Measurements from ENCODE around the gene NOG.

The NOG gene

GRCh38 chr17:56597495-56597990, 4.0 kb downstream of the NOG start:
- no peak for FAIRE-seq

- no peak for FAIRE-seq
Measured at GRCh38 chr17:56598466-56598865, 5.0 kb downstream of the NOG start.

- FAIRE-seq = no peak
Measured at GRCh38 chr17:56599088-56599487, 5.6 kb downstream of the NOG start.

GRCh38 chr17:56599566-56599965, 6.1 kb downstream of the NOG start:
- no peak for FAIRE-seq

- FAIRE-seq = no peak
Measured at GRCh38 chr17:56600256-56600655, 6.8 kb downstream of the NOG start.

- FAIRE-seq = no peak
Measured at GRCh38 chr17:56601591-56601990, 8.1 kb downstream of the NOG start.

GRCh38 chr17:56602292-56603130, 9.0 kb downstream of the NOG start:
- FAIRE-seq = no peak

- no peak for FAIRE-seq
Measured at GRCh38 chr17:56603486-56604238, 10.2 kb downstream of the NOG start.

GRCh38 chr17:56604691-56605290, 11.3 kb downstream of the NOG start:
- FAIRE-seq = no peak

- no peak for FAIRE-seq
Measured at GRCh38 chr17:56608944-56609343, 15.4 kb downstream of the NOG start.

- FAIRE-seq = no peak
Measured at GRCh38 chr17:56610321-56610720, 16.8 kb downstream of the NOG start.

GRCh38 chr17:56613131-56613530, 19.6 kb downstream of the NOG start:
- FAIRE-seq = no peak

GRCh38 chr17:56614522-56614921, 21.0 kb downstream of the NOG start:
- FAIRE-seq = no peak

GRCh38 chr17:56616239-56616638, 22.7 kb downstream of the NOG start:
- no peak for FAIRE-seq

- FAIRE-seq = no peak
Measured at GRCh38 chr17:56623383-56623782, 29.9 kb downstream of the NOG start.

GRCh38 chr17:56624309-56624708, 30.8 kb downstream of the NOG start:
- no peak for FAIRE-seq

- no peak for FAIRE-seq
Measured at GRCh38 chr17:56624912-56625311, 31.4 kb downstream of the NOG start.

- FAIRE-seq = no peak
Measured at GRCh38 chr17:56629531-56630075, 36.1 kb downstream of the NOG start.

- no peak for FAIRE-seq
Measured at GRCh38 chr17:56630202-56630601, 36.7 kb downstream of the NOG start.

- FAIRE-seq = no peak
Measured at GRCh38 chr17:56633681-56634080, 40.2 kb downstream of the NOG start.

- FAIRE-seq = no peak
Measured at GRCh38 chr17:56635641-56636040, 42.1 kb downstream of the NOG start.

GRCh38 chr17:56636265-56636664, 42.8 kb downstream of the NOG start:
- no peak for FAIRE-seq

GRCh38 chr17:56637254-56637653, 43.8 kb downstream of the NOG start:
- FAIRE-seq = no peak

Measured in TTC549 (cell line).